GM23248 (cell line): Measurements from ENCODE around the gene NTNG1.

Experiments
- EZH2 ChIP-seq: fragments of 200-600 bp; sonication (generic); IDR thresholded peaks from 2 replicates; pipeline ENCODE4 v1.6.1; 2018; ENCODE audit warnings: antibody characterized with exemption, mild to moderate bottlenecking; ENCODE audit not compliant: insufficient read depth, poor library complexity, severe bottlenecking
- EZH2phosphoT487 ChIP-seq: fragments of 200-600 bp; sonication (generic); IDR thresholded peaks from 2 replicates; pipeline ENCODE4 v1.6.1; 2018; ENCODE audit warnings: antibody characterized with exemption, moderate library complexity, mild to moderate bottlenecking, low read depth; ENCODE audit not compliant: insufficient read depth

DNA sequence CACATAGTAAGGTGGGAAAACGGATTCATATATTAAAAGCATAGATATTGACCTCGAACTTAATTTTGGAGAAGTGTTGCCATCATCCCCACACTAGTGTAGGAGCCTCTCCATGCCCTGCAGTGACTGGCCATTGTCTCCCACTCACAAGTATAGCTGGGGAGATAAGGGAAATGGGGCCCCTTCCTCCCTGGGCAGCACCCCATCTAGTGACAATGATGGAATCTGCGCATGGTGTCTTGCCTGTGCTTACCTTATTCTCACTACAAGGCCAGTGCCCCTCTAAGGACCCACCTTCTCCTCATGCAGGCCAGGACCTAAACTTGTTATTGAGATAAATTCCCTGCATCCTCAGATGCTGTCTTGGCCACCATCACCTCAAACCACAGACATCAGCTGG lies 374.9 kb downstream of the NTNG1 start:
- TF ChIP-seq EZH2 (no peak), EZH2phosphoT487 (no peak)
